NOMO-1 treated with dmso at 0.1 percent for 144 hours (cell line): ENCODE measurements around the gene DNAH6.

Source experiments
- DNase-seq: peaks from one replicate; lab custom pipeline; 2025; ENCODE audit not compliant: unreplicated experiment; lab: John Stamatoyannopoulos, UW

Gene DNAH6

GRCh38 chr2:84832772-84833461 is 316.6 kb downstream of the DNAH6 start:
- DNase-seq = peak; percentile 92

DNA sequence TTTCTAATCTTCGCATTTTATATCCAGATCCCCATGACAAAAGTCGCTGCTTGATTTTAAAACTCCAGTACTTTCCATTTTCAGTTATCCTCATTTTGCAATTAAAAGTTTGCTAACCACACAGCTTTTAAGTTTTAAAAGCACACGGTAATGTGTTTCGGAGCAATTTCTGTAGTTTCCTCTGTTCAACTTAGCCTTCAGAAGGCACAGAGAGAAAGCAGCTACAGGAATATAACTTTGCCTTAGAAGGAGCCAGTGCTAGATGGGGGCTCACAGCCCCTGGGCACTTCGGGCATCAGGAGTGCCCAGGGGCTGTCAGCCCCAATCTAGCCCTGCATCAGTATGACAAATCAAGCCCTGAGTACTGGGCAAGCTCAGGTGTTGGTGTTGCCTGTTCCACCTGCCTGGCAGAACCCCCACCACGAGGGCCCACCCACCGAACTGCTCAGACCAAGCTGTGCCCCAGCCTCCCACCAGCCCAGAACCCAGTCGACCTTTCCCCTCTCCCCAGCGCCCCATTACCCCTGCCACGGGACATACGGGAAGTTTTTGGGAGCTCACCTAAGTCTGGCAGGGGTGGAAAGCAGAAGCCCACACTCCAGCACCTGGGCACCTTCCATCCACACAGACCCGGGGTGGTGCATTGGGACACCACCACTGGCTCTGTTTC is 317.3 kb downstream of the DNAH6 start:
- DNase-seq = no peak

DNA sequence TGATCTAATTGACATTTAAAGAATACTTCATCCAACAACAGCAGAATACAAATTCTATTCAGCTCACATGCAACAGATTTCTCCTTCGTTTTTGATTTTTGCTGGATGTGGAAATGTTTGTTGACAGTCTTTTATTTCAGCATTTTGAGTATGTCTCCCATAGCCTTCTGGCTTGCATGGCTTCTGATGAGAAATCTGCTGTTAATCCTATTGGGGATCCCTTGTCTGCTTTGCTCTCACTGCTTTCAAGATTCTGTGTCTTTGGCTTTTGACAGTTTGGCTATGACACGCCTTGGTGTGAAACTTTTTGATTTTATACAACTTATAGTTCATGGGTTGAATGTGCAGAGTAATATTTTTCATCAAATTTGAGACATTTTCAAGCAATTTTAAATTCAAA is 319.9 kb downstream of the DNAH6 start:
- DNase-seq = no peak

- no peak for DNase-seq
Observed at GRCh38 chr2:84838434-84839145, 322.3 kb downstream of the DNAH6 start.

DNA sequence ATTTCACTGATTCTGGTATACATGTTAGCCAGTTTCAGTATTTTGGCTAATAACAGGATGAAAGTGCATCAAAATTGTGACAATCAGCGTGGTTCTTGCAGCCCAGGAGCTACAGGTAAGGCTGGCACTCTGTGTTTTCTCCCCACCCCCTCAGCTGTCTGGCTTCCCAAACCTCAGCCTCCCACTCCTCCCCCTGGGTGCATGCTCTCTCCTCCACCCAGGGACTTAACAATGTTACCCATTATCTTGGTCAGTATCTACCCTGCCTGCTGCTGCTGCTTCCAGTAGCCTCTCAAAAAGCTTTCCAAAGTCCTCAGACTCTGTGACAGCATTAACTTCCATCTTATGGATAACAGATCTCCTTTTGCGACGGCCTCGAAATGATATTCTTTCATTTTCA is 323.6 kb downstream of the DNAH6 start:
- DNase-seq = no peak

DNA sequence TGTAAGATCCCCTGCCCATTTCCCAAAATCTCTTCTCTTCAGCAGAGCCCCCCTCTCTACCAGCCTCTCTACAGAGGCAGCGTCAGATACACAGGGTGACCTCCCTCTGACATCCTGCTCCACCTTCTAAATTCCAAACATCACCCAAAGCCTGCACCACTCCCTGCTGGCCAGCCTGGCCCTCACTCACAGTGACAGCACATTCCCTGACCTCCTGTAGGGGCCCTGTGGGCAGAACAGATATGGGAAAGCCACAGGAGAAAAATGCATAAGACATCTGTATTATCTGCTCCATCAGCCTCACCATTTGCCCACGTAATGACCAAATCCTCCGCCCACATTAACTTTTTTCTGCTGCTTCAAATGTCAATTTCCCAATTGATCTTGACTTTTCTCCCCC is 324.0 kb downstream of the DNAH6 start:
- DNase-seq = no peak

DNA sequence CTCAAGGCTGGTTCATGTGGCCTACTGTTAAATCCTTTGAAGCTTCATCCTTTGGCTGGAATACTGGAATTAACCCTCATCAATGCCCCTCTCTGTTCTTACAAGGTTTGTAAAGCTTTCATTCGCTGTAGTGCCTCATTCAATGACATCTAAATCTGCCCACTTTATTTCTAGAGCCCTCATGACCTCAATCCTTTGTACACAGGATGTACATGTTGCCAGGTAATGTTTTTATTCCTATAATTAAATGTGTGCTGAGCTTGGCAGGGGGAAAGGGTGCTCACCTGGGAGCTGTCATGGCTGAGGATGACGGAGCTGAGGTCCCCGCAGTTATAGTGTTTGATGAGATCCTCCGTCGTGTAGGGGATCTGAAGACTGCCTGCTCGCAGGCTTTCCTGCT is 325.3 kb downstream of the DNAH6 start:
- DNase-seq = no peak

DNA sequence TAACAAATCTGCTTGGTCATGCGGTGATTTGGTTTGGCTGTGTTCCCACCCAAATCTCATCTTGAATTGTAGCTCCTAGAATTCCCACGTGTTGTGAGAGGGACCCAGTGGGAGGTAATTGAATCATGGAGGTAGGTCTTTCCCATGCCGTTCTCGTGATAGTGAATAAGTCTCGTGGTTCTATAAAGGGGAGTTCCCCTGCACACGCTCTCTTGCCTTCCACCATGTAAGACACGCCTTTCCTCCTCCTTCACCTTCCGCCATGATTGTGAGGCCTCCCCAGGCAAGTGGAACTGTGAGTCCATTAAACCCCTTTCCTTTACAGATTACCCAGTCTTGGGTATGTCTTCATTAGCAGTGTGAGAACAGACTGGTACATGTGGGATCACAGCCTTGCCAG is 327.8 kb downstream of the DNAH6 start:
- DNase-seq = no peak

DNA sequence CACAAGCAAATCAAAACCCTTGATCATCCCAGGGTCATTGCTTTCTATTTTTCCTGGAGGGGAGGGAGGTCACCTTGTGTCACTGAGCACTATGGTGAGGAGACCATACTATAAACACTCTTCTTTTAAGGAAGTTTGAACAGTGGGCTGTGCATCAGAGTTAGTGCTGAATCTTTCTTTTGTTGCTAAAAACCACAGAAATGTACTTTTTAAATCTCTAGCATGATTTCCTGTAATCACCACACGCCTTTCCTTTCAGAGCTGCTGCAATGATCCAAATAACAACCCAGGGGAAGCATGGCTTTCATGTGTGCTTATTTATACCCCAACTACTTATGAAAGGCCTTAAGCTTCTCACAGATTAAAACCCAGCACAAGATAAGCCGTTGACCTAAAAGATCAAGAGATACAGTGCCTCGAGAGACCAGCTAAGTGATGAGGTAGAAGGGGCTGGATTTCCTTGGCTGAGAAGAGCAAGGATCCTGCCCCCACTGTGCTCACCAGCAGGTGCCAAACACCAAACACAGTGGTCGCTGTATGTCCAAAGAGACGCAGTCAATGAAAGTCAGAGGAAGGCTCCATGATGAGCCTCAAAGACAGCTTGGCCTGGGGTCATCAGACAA is 329.9 kb downstream of the DNAH6 start:
- DNase-seq = no peak

GRCh38 chr2:84846741-84847142 is 330.4 kb downstream of the DNAH6 start:
- no peak for DNase-seq

- DNase-seq = no peak
Observed at GRCh38 chr2:84847326-84848050, 331.2 kb downstream of the DNAH6 start.

- DNase-seq = no peak
Observed at GRCh38 chr2:84849271-84849952, 333.1 kb downstream of the DNAH6 start.

- DNase-seq = no peak
Observed at GRCh38 chr2:84850471-84850870, 334.2 kb downstream of the DNAH6 start.

DNA sequence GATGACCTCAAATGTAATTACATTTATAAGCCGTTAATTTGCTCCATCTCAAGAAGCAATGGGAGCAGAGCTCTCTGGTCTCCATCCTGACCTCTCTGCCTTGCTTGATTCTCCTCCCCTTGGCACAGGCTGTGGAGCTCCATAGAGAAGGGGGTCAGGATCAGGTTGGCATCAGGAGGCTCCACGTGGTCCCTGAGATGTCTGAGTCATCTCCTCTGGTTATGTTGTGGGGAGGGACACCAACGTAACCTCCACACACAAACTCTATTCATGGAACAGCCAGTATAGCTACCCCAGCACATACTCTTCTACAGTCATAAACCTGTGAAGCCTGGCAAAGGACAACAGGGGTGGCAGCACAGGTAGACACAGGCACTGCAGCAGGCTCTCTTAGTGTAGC is 335.6 kb downstream of the DNAH6 start:
- no peak for DNase-seq

- DNase-seq = no peak
Observed at GRCh38 chr2:84854850-84855249, 338.6 kb downstream of the DNAH6 start.

GRCh38 chr2:84855731-84856130 is 339.4 kb downstream of the DNAH6 start:
- DNase-seq = no peak

DNA sequence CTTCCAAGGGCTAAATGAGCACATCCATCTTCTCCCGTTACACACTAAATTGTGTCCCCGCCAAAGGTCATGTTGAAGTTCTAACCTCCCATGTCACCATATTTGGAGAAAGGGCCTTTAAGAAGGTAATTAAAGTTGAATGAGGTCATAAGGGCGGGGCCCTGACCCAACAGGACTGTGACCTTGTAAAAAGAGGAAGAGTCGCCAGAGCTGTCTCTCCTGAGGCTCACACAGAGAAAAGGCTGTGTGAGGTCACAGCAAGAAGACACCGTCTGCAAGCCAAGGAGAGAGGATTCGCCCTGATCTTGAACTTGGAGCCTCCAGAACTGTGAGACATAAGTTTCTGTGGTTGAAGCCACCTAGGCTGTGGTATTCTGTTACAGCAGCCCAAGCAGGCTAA is 340.5 kb downstream of the DNAH6 start:
- peak; percentile 77 for DNase-seq

GRCh38 chr2:84857566-84857965 is 341.3 kb downstream of the DNAH6 start:
- no peak for DNase-seq

DNA sequence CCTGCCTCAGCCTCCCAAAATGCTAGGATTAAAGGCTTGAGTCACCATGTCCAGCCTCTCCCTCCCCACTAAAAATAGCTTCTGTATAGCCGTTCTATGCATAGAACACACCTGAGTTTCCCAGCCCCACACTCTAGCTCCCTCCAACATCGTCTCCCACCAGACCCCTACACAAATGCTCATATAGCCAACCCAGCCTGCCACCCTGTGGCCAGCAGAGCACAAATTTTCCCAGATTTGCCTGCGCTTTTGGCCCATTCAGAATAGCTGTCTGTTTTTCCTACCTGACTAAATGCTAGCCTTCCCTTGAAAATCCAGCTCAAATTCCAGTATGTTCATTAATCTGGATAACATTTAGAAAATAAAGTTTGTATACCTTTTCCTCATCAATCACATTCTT is 341.8 kb downstream of the DNAH6 start:
- DNase-seq = no peak

DNA sequence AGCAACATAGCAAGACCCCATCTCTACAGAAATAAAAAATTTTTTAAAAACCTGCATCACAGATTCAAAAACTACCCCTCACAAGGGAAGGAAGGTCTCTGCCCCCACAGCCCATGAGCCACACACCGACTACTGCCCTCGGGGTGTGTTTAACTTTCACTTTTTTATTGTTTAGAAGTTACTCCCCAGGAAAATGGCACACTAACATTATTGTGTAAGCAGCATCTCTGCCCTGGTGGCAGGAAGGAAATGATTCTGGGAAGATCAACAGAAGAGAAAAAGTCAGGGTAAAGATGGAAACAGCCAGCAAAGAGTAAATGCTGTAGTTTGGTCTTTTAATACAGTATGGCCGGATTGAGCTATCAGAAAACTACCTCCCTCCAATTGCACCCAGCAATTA is 342.6 kb downstream of the DNAH6 start:
- no peak for DNase-seq

DNA sequence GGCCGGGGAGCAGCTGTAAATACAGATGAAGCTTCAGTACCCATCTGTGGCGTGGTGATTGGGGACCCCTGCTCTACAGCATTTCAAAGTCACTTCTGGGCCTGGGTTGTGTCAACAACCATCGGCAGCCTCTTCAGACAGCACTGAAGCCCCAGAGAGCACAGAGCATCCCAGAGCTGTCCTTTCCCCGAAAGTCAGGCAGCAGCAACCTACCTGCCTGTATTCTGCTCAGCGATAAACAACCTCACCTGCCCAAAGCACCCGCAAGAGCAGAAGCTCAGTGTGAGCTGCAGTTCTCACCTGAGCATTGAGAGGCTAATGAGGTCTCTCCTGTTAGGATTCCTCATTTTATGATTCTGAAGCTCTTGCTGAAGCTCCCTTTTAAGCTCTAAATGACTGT is 345.2 kb downstream of the DNAH6 start:
- DNase-seq = no peak
